Brain pericyte (primary cell): Measurements from ENCODE around the gene BRAT1.
A peak's percentile ranks its signal among the peaks of the same experiment; 100 is the strongest.
"Not testable (repeated sequence)": the region's sequence is repeated elsewhere in the genome, so short reads cannot be mapped to it uniquely, and the experiment has no call there.

Experiments used
- DNase-seq: peaks from one replicate; pipeline ENCODE4 v3.0.0-alpha.2; 2012; ENCODE audit warnings: low read depth, low spot score

Gene BRAT1

GRCh38 chr7:2583798-2584580, 28.7 kb upstream of the BRAT1 start:
- DNase-seq, result no peak

- DNase-seq, result no peak
These were observed 26.8 kb upstream of the BRAT1 start for GRCh38 chr7:2582006-2582735.

GRCh38 chr7:2580636-2581035, 25.3 kb upstream of the BRAT1 start:
- no peak for DNase-seq

DNA sequence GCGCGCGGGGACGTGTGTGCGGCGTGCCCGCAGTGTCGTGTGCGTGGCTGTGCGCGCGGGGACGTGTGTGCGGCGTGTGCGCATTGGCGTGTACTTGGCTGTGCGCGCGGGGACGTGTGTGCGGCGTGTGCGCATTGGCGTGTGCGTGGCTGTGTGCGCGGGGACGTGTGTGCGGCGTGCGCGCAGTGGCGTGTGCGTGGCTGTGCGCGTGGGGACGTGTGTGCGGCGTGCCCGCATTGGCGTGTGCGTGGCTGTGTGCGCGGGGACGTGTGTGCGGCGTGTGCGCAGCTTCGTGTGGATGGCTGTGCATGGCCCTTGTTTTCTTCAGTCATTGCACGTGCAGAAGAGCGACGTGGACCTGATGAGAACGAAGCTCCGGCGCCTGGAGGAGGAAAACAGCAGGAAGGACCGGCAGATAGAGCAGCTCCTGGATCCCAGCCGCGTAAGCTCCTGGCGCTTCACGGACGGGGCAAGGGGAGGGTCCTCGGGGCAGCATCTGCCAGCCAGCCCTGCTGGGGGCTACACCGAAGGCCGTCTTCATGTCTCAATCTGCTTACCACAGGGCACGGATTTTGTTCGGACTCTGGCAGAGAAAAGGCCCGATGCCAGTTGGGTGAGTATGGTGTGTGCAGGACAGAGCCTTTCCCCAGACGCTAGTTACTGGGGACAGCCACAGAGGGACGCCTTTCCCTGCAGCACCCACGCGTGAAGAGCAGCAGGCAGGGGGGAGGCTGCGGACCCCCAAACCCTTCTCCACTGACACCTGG, 22.8 kb upstream of the BRAT1 start:
- DNase-seq, result no peak

DNA sequence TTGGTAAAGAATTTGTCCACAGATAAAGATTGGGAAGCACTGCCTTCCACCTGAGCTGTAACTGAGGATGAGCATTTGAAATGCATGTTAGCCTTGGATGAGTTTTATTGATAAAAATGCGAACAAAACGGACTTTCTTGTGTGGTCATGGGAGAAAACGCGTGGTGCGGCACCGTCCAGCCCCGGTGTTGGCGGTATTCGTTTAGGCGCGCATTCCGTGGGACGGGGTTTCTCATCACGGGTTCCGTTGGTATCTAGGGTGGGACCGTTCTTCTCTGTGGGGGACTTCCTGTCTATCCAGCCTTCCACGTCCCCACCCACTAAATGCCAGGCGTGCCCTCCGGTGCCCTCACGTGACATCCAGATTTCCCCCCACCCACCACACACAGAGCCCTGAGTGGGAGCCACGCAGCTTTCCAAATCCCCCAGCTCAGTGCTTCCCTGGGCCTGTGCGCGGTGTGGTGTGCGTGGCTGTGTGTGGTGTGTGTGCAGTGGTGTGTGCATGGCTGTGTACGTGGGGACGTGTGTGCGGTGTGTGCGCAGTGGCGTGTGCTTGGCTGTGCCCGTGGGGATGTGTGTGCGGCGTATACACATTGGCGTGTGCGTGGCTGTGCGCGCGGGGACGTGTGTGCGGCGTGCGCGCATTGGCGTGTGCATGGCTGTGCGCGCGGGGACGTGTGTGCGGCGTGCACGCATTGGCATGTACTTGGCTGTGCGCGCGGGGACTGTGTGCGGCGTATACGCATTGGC, 21.6 kb upstream of the BRAT1 start:
- no peak for DNase-seq

DNA sequence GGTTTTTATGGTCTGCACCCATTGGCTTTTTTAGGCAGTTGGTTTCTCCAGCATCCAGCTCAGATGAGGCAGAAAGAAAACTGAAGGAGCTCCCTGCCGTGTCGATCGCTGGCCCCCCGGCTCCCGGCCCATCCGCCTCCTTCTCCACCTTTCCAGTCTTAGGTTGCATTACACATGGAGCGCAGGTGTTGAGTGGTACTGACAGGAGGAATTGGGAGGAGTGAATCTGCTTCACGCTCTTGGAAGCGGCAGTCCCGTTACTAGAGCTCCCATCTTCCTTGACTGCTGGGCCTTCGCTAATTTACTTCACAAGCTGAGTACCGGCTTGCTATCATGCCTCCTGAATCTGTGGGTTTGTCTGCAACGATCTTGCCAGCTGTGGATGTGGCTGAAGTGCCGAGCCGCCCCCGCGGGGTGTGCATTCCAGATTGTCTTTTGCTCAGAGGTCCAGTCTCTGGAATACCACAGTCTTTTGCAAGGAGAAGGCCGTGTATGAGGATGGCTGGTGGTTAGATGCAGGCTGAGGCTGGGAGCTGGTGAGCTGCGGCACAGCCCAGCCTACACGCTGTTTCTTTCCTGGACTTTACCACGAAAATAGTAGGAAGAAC, 20.5 kb upstream of the BRAT1 start:
- no peak for DNase-seq

DNA sequence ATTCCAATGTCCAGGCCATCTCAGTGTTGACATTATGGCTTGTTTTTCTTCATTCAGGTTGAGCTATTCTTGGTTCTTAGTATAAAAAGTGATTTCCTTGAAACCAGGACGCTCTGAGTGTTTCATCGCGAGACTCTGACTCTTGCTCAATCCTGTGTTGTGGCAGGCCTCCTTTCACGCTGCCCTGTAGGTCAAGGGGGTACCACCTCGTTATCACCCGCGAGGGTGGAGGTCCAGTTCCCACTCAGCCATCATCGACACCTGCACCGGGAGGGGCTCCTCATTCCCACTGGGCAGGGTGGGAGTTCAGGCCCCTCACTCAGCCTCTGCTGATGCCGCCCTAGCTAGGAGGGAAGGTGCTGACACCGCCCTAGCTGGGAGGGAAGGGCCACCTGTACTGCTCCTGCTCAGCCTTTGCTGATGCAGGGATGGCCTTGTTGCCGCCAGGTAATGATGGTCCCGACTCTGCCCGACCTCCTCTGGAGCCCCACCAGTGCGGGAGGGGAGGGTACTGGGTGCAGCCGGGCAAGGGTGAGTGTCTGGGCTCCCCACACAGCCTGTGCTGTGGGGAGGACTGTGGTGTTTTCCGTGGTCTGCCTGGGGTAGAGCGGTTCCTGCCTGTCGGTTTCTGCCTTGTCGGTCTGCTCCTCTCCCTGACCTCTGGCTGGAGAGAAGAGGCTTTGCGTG, 19.9 kb upstream of the BRAT1 start:
- no peak for DNase-seq

DNA sequence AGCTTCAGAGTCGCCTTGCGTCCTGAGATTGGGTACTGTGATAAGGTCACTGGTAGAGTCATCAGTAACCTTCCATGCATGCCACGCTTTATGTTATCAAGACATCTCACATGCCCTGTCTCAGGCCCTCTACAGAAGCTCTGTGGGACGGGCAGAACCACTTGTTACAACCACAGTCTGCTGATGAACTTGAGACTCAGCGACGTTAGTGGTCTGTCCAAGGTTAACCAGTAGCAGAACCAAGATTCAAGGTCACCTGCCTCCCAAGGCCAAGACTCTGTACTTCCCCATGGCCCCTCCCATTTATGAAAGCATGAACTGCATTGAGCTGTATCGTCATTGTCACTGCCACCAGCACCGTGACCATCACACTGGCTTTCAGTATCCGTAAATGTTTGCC, 18.4 kb upstream of the BRAT1 start:
- no peak for DNase-seq

DNA sequence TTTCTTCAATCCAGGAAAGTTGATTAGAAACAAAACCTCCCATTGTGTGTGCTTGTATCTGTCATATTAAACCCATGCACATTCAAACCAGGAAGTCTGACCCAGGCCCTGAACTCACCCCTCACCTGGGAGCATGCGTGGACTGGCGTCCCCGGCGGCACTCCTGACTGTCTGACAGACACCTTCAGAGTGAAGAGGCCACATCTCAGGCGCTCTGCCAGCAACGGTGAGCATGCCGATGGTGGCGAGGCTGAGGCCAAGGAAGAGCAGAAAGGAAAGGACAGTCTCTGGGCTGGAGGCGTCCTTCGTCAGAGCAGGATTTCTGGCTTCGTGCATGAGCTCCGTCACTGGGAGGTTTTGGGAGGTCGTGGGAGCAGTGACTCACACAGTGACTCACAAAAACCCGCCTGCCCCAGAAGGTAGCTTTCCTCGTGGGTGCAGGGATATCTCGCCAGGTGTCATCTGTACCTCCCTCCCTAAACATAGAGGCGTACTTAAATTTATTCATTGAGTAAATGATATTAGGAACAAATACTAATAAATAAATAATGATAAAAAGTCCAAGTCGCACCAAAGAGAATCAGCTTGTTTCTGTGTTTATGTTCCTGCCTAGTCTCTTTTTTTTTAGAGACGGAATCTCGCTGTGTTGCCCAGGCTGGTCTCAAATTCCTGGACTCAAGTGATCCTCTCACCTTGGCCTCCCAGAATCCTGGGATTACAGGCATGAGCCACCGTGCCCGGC, 16.9 kb upstream of the BRAT1 start:
- no peak for DNase-seq

DNA sequence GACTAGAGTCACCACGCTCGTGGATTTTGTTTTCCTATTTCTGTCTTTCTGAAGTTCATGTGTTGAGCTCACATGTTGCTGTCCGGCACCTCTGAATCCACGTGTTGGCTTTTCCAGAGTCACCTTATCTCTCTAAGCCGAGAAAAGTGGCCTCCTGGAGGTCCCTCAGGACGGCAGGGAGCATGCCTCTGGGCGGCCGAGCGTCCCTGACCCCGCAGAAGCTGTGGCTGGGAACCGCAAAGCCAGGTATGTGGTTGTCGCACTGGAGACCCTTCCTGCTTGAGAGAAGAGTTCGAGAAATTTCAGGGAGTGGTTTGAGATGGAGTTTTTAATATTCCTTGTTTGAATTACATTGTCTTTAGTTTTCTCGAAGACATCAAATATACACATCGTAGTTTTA, 16.1 kb upstream of the BRAT1 start:
- DNase-seq, result no peak

DNA sequence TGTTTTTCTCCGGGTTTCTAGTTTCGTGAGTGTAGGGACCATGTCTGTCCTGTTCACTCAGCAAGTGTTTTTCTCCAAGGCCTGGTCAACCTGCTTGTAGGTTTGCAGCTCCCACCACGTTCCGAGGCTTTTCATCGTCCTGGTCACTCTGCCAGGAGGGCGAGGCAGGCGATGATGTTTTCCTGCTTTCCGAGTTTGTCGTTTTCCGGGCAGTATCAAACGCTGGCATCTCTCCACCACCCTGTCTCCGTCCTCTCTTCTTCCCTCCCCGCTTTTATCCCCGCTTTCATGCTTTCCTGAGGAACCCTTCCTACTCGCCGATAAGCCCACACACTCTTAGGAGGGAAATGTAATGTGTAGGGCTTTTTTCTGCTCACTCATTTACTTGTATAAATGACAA, 14.7 kb upstream of the BRAT1 start:
- DNase-seq, result no peak

DNA sequence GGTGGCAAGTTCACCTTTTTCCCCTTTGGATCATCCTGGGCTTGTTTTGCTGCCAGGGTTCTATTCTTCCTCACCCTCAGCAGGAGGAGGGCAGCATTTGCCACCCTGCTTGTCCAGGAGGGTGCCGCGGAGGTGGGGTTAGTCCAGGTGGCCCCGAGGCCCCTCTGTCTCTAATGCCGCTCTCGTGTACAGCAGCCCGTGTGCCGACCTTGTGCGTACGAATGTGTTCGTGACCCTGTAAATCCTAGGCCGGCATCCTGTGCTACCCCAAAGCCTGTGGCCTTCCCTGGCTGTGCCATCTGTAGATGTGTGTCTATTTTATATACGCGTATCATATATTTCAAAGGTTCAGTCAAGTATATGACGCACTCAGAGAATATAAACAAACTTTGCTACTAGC, 14.1 kb upstream of the BRAT1 start:
- no peak for DNase-seq

GRCh38 chr7:2568521-2569223, 13.3 kb upstream of the BRAT1 start:
- DNase-seq, result no peak

DNA sequence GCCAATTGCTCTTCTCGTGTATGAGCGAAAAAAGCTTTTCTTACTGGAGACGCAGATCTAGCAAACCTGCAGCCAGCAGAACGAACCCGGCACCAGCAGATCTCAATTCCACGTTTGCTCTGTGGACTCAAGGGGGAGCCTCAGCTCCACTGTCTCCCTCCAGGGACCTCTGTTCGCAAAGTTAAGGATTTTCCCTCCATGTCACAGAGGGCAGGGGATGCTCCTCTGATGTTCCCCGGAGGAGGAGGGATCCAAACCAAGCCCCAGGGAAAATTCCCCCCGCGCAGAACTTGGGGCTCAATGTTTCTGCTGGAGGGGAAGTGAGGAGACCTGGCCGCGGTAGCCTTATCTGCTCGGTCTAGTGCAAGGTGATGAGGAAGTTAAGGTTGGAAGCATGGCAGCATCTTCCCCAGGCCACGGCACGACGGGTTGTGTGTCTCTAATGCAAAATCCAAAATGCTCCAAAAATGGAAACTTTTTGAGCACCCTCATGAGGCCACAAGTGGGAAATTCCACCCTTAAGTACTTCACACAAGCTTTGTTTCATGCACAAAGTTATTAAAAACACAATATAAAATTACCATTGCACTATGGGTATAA, 12.5 kb upstream of the BRAT1 start:
- DNase-seq, result no peak

DNA sequence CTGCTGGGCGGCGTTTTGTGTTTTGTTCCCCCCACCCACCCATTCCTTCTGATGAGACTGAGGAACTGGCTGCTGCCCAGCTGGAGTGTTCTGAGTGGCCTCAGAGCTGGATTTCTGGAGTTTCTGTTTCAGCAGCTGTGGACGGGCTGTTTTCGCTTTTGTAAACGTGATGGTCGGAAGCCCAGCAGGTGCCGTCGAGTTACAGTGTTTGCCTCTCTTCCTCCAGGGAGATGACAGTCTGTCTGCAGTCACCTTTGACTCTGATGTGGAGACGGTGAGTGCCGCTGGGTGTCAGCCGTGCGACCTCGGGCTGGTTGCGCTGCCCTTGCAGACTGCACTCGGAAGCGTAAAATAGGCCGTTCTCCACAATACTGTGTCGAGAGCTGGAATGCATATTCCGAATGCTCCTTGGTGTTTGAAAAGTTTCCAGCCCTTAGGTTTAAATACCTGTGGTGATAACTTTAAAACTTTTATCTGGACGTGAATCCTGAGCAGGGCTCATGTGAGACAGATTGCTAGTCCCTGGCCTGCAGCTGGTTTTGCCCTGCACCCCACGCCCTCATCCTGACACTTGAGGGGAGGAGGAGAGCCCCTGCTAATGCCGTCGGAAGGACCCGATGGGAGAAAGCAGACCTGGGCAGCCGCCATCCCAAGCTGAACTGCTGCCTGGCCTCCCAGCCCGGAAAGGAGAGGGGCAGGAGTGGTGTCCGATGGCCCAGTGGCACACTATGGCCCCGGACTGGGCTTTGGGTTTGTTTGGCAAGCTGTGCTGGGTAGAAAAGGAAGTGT, 11.8 kb upstream of the BRAT1 start:
- peak; percentile 31 for DNase-seq

DNA sequence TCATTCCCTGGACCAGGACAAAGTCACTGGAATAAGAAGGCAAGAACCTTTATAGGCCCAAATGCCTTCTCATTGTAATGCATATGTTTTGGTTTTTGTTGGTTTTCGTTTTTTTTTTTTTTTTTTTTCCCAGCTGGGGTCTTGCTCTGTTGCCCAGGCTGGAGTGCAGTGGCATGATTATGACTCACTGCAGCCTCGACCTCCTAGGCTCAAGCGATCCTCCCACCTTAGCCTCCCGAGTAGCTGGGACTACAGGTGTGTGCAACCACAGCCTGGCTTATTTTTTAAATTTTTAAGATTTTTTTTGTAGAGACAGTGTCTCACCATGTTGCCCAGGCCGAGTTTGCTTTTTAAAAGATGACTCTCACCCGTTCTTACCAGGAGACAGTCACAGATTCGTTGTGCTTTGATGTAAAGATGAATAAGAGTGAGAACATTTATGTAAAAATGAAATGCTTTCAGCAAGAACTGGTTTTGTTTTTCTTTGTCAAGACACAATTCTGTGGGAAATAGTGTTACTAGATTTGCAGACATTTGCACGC, 11.1 kb upstream of the BRAT1 start:
- DNase-seq, result no peak

DNA sequence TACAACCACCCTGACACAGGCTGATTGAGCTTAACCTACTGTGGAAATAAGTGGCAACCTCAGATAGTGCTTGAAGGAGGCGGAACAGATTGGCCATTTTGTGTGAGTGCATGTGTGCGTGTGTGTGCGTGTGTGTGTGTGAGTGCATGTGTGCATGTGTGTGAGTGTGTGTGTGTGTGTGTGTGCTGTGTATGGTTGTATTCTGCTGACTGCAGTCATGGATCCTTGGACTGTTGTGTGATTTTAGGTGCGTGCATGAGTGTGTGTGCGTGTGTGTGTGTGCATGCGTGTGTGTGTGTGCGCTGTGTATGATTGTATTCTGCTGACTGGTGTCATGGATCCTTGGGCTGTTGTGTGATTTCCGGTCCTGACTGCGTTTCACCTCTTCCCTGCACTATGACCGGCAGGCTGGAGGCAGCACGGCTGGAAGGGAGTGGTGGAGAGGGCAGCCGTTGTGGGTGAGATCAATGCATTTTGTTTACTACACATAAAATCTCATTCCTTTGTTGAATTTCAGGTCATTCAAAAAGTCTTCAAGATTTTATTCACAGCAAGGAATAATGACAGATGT, 9.7 kb upstream of the BRAT1 start:
- DNase-seq, result no peak

GRCh38 chr7:2563955-2564354, 8.6 kb upstream of the BRAT1 start:
- not testable (repeated sequence) for DNase-seq
